ENCODE results near the gene CHST12. TPM values are rescaled to one million over a fixed set of nuclear protein-coding genes. Genes with fewer than 3 reads are reported as not detected.

CHST12 gene
- total RNA-seq, 1 experiment from 2014 or later, result 18.3 TPM

DNA sequence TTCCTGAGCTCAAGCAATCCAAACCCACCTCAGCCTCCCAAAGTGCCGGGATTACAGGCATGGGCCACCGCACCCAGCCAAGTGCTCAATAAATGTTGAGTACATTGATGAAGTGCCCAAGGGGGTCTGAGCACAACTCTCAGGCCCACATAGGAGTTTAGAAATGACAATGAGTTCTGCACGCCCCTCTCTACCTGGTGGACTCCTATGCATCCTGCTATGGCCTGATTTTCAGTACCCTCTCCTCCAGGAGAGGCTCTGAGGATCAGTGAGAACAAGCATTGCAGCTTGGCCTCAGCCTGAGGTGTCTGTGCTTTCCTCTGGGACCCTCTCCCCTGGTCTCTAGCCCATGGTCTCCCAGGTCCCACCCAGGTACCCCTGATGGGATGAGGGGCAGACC lies 93.7 kb downstream of the CHST12 start:
- POLR2A ChIA-PET, result no interaction called here
- peaks cover 42% of the 10 kb centered on the region for H3K4me1 Mint-ChIP-seq
- no peak for ATAC-seq
- H3K9me3 Mint-ChIP-seq, result peaks cover 2% of the 10 kb centered on the region
- CTCF ChIA-PET, result interaction anchor here (1.4 to 1.7 kb wide), 3 partner anchors 17 to 20 kb away, joined by 3 to 6 read pairs (median 4); no protein-coding TSS in a partner anchor
- TF ChIP-seq, protein P1, sequence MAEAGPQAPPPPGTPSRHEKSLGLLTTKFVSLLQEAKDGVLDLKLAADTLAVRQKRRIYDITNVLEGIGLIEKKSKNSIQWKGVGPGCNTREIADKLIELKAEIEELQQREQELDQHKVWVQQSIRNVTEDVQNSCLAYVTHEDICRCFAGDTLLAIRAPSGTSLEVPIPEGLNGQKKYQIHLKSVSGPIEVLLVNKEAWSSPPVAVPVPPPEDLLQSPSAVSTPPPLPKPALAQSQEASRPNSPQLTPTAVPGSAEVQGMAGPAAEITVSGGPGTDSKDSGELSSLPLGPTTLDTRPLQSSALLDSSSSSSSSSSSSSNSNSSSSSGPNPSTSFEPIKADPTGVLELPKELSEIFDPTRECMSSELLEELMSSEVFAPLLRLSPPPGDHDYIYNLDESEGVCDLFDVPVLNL (CRISPR knock-in tag; IDR thresholded peaks at IDR 0.05; ENCODE audit: borderline replicate concordance, low read depth), result no peak
- no peak for TF ChIP-seq TP53 (CRISPR knock-in tag; IDR thresholded peaks at IDR 0.05)
- TF ChIP-seq, protein P2, sequence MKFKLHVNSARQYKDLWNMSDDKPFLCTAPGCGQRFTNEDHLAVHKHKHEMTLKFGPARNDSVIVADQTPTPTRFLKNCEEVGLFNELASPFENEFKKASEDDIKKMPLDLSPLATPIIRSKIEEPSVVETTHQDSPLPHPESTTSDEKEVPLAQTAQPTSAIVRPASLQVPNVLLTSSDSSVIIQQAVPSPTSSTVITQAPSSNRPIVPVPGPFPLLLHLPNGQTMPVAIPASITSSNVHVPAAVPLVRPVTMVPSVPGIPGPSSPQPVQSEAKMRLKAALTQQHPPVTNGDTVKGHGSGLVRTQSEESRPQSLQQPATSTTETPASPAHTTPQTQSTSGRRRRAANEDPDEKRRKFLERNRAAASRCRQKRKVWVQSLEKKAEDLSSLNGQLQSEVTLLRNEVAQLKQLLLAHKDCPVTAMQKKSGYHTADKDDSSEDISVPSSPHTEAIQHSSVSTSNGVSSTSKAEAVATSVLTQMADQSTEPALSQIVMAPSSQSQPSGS (CRISPR knock-in tag; IDR thresholded peaks at IDR 0.05; ENCODE audit: borderline replicate concordance, low read depth), result no peak
- TF ChIP-seq, protein P3, sequence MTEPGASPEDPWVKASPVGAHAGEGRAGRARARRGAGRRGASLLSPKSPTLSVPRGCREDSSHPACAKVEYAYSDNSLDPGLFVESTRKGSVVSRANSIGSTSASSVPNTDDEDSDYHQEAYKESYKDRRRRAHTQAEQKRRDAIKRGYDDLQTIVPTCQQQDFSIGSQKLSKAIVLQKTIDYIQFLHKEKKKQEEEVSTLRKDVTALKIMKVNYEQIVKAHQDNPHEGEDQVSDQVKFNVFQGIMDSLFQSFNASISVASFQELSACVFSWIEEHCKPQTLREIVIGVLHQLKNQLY (CRISPR knock-in tag; IDR thresholded peaks at IDR 0.05), result no peak
- no peak for TF ChIP-seq SOX15 (CRISPR knock-in tag; IDR thresholded peaks at IDR 0.05)
- TF ChIP-seq, protein P4, sequence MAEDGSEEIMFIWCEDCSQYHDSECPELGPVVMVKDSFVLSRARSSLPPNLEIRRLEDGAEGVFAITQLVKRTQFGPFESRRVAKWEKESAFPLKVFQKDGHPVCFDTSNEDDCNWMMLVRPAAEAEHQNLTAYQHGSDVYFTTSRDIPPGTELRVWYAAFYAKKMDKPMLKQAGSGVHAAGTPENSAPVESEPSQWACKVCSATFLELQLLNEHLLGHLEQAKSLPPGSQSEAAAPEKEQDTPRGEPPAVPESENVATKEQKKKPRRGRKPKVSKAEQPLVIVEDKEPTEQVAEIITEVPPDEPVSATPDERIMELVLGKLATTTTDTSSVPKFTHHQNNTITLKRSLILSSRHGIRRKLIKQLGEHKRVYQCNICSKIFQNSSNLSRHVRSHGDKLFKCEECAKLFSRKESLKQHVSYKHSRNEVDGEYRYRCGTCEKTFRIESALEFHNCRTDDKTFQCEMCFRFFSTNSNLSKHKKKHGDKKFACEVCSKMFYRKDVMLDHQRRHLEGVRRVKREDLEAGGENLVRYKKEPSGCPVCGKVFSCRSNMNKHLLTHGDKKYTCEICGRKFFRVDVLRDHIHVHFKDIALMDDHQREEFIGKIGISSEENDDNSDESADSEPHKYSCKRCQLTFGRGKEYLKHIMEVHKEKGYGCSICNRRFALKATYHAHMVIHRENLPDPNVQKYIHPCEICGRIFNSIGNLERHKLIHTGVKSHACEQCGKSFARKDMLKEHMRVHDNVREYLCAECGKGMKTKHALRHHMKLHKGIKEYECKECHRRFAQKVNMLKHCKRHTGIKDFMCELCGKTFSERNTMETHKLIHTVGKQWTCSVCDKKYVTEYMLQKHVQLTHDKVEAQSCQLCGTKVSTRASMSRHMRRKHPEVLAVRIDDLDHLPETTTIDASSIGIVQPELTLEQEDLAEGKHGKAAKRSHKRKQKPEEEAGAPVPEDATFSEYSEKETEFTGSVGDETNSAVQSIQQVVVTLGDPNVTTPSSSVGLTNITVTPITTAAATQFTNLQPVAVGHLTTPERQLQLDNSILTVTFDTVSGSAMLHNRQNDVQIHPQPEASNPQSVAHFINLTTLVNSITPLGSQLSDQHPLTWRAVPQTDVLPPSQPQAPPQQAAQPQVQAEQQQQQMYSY (CRISPR knock-in tag; IDR thresholded peaks at IDR 0.05), result no peak
- TF ChIP-seq, protein P5, sequence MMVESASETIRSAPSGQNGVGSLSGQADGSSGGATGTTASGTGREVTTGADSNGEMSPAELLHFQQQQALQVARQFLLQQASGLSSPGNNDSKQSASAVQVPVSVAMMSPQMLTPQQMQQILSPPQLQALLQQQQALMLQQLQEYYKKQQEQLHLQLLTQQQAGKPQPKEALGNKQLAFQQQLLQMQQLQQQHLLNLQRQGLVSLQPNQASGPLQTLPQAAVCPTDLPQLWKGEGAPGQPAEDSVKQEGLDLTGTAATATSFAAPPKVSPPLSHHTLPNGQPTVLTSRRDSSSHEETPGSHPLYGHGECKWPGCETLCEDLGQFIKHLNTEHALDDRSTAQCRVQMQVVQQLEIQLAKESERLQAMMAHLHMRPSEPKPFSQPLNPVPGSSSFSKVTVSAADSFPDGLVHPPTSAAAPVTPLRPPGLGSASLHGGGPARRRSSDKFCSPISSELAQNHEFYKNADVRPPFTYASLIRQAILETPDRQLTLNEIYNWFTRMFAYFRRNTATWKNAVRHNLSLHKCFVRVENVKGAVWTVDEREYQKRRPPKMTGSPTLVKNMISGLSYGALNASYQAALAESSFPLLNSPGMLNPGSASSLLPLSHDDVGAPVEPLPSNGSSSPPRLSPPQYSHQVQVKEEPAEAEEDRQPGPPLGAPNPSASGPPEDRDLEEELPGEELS (CRISPR knock-in tag; IDR thresholded peaks at IDR 0.05), result no peak
- TF ChIP-seq, protein P6, sequence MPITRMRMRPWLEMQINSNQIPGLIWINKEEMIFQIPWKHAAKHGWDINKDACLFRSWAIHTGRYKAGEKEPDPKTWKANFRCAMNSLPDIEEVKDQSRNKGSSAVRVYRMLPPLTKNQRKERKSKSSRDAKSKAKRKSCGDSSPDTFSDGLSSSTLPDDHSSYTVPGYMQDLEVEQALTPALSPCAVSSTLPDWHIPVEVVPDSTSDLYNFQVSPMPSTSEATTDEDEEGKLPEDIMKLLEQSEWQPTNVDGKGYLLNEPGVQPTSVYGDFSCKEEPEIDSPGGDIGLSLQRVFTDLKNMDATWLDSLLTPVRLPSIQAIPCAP (CRISPR knock-in tag; IDR thresholded peaks at IDR 0.05), result no peak
- TF ChIP-seq, protein P7, sequence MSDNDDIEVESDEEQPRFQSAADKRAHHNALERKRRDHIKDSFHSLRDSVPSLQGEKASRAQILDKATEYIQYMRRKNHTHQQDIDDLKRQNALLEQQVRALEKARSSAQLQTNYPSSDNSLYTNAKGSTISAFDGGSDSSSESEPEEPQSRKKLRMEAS (CRISPR knock-in tag; IDR thresholded peaks at IDR 0.05), result no peak
- TF ChIP-seq, protein P8, sequence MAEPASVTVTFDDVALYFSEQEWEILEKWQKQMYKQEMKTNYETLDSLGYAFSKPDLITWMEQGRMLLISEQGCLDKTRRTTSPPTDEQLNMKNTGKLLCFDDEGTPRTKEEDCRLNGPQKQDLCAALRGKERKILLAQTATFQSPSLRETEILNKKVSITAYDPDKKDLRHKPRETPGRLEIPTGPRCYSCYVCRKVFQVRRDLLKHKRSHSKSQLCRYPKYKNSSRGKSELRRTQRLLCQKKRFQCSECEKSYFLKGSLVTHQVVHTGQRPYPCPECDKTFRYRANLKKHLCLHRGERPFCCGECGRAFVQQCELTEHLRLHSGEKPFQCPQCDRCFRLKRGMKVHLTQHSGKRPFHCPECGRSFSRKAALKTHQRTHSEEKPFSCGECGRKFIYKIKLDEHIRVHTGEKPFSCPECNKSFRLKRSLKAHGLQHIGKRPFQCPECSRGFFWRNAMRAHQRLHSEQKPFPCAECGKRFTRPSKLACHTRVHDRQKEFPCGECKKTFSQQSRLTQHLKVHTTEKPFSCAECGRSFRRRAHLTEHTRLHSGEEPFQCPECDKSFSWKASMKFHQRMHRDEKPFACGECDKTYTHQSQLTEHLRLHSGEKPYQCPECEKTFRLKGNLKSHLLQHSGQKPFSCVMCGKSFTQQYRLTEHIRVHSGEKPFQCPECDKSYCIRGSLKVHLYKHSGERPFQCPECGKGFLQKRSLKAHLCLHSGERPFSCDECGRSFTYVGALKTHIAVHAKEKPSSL (CRISPR knock-in tag; conservative IDR thresholded peaks at IDR 0.05), result no peak
- no peak for TF ChIP-seq CBFB (CRISPR knock-in tag; IDR thresholded peaks at IDR 0.05; ENCODE audit: low read depth)
- TF ChIP-seq TEAD4 (CRISPR knock-in tag; IDR thresholded peaks at IDR 0.05), result no peak
- TF ChIP-seq PRRX2 (CRISPR knock-in tag; IDR thresholded peaks at IDR 0.05), result no peak
- no peak for DNase-seq (ENCODE audit: low spot score)
- no peaks in the 10 kb centered on the region; the same call in 1 of the 2 replicates for H3K27me3 Mint-ChIP-seq (ENCODE audit: low read depth)
- no peak overlapping the region for H3K4me3 Mint-ChIP-seq
- H3K36me3 Mint-ChIP-seq, result no peaks in the 10 kb centered on the region
- H3K27ac Mint-ChIP-seq, result peak overlapping the region; percentile 36; the same call in 1 of the 2 replicates

Measured in WTC11 (cell line).